Loucy (cell line): ENCODE measurements around the gene TMED10.
A peak's percentile ranks its signal among the peaks of the same experiment; 100 is the strongest.

Experiments
- H2AFZ ChIP-seq: fragments of 200-600 bp; sonication (generic); 2 replicates; pipeline ENCODE4 v1.6.0; 2016; ENCODE audit warnings: antibody characterized with exemption, mild to moderate bottlenecking, low read length, moderate library complexity
- H3F3A ChIP-seq: fragments of 200-600 bp; 2 replicates; pipeline ENCODE4 v1.6.0; 2016; ENCODE audit warnings: antibody characterized with exemption, low read depth, mild to moderate bottlenecking
- H3K27me3 ChIP-seq: fragments of 200-600 bp; sonication (generic); 2 replicates; pipeline ENCODE4 v1.6.1; 2014; ENCODE audit warnings: low read length, mild to moderate bottlenecking; ENCODE audit not compliant: insufficient read depth, poor library complexity, severe bottlenecking
- H3K36me3 ChIP-seq: fragments of 200-600 bp; sonication (generic); 2 replicates; pipeline ENCODE4 v1.6.1; 2016; ENCODE audit warnings: low read length; ENCODE audit not compliant: insufficient read depth
- H3K4me1 ChIP-seq: fragments of 200-600 bp; sonication (generic); 2 replicates; pipeline ENCODE4 v1.5.1; 2014; ENCODE audit warnings: low read length, mild to moderate bottlenecking; ENCODE audit not compliant: insufficient read depth, poor library complexity, severe bottlenecking
- H3K4me2 ChIP-seq: fragments of 200-600 bp; sonication (generic); 2 replicates; pipeline ENCODE4 v1.6.0; 2014; ENCODE audit warnings: antibody characterized with exemption, low read length, low read depth, mild to moderate bottlenecking; ENCODE audit not compliant: poor library complexity, severe bottlenecking
- H3K4me3 ChIP-seq: fragments of 200-600 bp; sonication (generic); 2 replicates; pipeline ENCODE4 v1.5.1; 2014; ENCODE audit warnings: low read length, mild to moderate bottlenecking, mixed read lengths; ENCODE audit not compliant: poor library complexity, severe bottlenecking
- H3K79me2 ChIP-seq: fragments of 200-600 bp; sonication (generic); 2 replicates; pipeline ENCODE4 v1.6.1; 2014; ENCODE audit warnings: low read length; ENCODE audit not compliant: insufficient read depth
- H3K9ac ChIP-seq: fragments of 200-600 bp; sonication (generic); 2 replicates; pipeline ENCODE4 v1.6.0; 2014; ENCODE audit warnings: mild to moderate bottlenecking, low read depth, low read length, moderate library complexity; ENCODE audit not compliant: poor library complexity, severe bottlenecking
- H3K9me2 ChIP-seq: fragments of 200-600 bp; sonication (generic); replicated peaks from 2 replicates; pipeline ENCODE4 v1.6.1; 2016; ENCODE audit warnings: low read depth, low read length, mixed read lengths
- H3K9me3 ChIP-seq: fragments of 200-600 bp; sonication (generic); 2 replicates; pipeline ENCODE4 v1.6.1; 2014; ENCODE audit warnings: mild to moderate bottlenecking, antibody characterized with exemption, low read length, low read depth; ENCODE audit not compliant: insufficient read depth
- H4K20me1 ChIP-seq: fragments of 200-600 bp; sonication (generic); 2 replicates; pipeline ENCODE4 v1.6.0; 2014; ENCODE audit warnings: antibody characterized with exemption, low read length, mild to moderate bottlenecking; ENCODE audit not compliant: insufficient read depth, poor library complexity, severe bottlenecking
- CTCF ChIP-seq: fragments of 200-600 bp; sonication (generic); conservative IDR thresholded peaks from 2 replicates; pipeline ENCODE4 v1.5.1; 2014; ENCODE audit warnings: mild to moderate bottlenecking, antibody characterized with exemption, low read length
- EZH2phosphoT487 ChIP-seq: fragments of 200-600 bp; IDR thresholded peaks from 2 replicates; pipeline ENCODE4 v1.6.1; 2018; ENCODE audit warnings: antibody characterized with exemption, mild to moderate bottlenecking, moderate library complexity, borderline replicate concordance

TMED10 gene

GRCh38 chr14:75196064-75196463 lies 19.7 kb upstream of the TMED10 start:
- Histone ChIP-seq H3K36me3 (no peaks in the 10 kb centered on the region), H3K4me3 (no peak overlapping the region), H3F3A (no peaks in the 10 kb centered on the region), H3K4me2 (peak overlapping the region; percentile 4), H3K9ac (no peak overlapping the region), H3K4me1 (peaks cover 17% of the 10 kb centered on the region), H2AFZ (peak overlapping the region; percentile 16; the same call in 1 of the 2 replicates), H3K9me3 (no peaks in the 10 kb centered on the region), H3K9me2 (no peaks in the 10 kb centered on the region), H3K27me3 (no peaks in the 10 kb centered on the region), H4K20me1 (no peaks in the 10 kb centered on the region), H3K79me2 (no peaks in the 10 kb centered on the region)
- TF ChIP-seq CTCF: no peak
- no peak for TF ChIP-seq EZH2phosphoT487

- H4K20me1 ChIP-seq: no peaks in the 10 kb centered on the region
- H3K79me2 ChIP-seq: no peaks in the 10 kb centered on the region
- H3K36me3 ChIP-seq: no peaks in the 10 kb centered on the region
- no peak for TF ChIP-seq EZH2phosphoT487
- no peak for TF ChIP-seq CTCF
- no peak overlapping the region for H3K4me2 ChIP-seq
- H2AFZ ChIP-seq: no peak overlapping the region
- H3K4me1 ChIP-seq: peaks cover 3% of the 10 kb centered on the region
- no peaks in the 10 kb centered on the region for H3K9me3 ChIP-seq
- no peaks in the 10 kb centered on the region for H3K9me2 ChIP-seq
- H3K9ac ChIP-seq: no peak overlapping the region
- no peaks in the 10 kb centered on the region for H3F3A ChIP-seq
- no peaks in the 10 kb centered on the region for H3K27me3 ChIP-seq
- no peak overlapping the region for H3K4me3 ChIP-seq
Observed at GRCh38 chr14:75191100-75191499, 14.7 kb upstream of the TMED10 start.

- H3K79me2 ChIP-seq: no peaks in the 10 kb centered on the region
- no peak overlapping the region for H3K9ac ChIP-seq
- no peak overlapping the region for H3K4me2 ChIP-seq
- H3F3A ChIP-seq: no peaks in the 10 kb centered on the region
- no peak overlapping the region for H3K4me3 ChIP-seq
- TF ChIP-seq CTCF (no peak), EZH2phosphoT487 (no peak)
- H3K9me3 ChIP-seq: no peaks in the 10 kb centered on the region
- no peaks in the 10 kb centered on the region for H4K20me1 ChIP-seq
- H3K4me1 ChIP-seq: no peaks in the 10 kb centered on the region
- no peaks in the 10 kb centered on the region for H3K9me2 ChIP-seq
- H2AFZ ChIP-seq: no peak overlapping the region
- H3K27me3 ChIP-seq: no peaks in the 10 kb centered on the region
- H3K36me3 ChIP-seq: no peaks in the 10 kb centered on the region
Observed at GRCh38 chr14:75190023-75190422, 13.6 kb upstream of the TMED10 start.
